ENCODE data around the gene SELPLG.

The SELPLG gene

GRCh38 chr12:108649126-108649525 lies 15.4 kb upstream of the SELPLG start:
- no peak overlapping the region for H3K27ac ChIP-seq (replicated peaks)
- DNase-seq (ENCODE audit: low read depth in 1 of 2, low spot score in 1 of 2) = no peak
- TF ChIP-seq SPI1 (IDR thresholded peaks at IDR 0.05; ENCODE audit: borderline replicate concordance, low read depth) = no peak
- TF ChIP-seq CTCF (IDR thresholded peaks at IDR 0.05; ENCODE audit: insufficient read depth, low read length) = no peak
- TF ChIP-seq REST (IDR thresholded peaks at IDR 0.05; ENCODE audit: insufficient replicate concordance, low read depth) = no peak
- TF ChIP-seq POLR2AphosphoS5 (IDR thresholded peaks at IDR 0.05; ENCODE audit: low read depth) = no peak
- TF ChIP-seq GABPA (IDR thresholded peaks at IDR 0.05; ENCODE audit: low read depth) = no peak
- no peak overlapping the region for H3K4me3 ChIP-seq (replicated peaks; ENCODE audit: insufficient read depth, low read length)
- no peaks in the 10 kb centered on the region for H3K27me3 ChIP-seq (ENCODE audit: insufficient read depth, poor library complexity, severe bottlenecking)

- no peak overlapping the region for H3K27ac ChIP-seq (replicated peaks)
- TF ChIP-seq SPI1 (IDR thresholded peaks at IDR 0.05; ENCODE audit: borderline replicate concordance, low read depth) = no peak
- no peak for DNase-seq (ENCODE audit: low read depth in 1 of 2, low spot score in 1 of 2)
- H3K4me3 ChIP-seq (replicated peaks; ENCODE audit: insufficient read depth, low read length) = no peak overlapping the region
- H3K27me3 ChIP-seq (ENCODE audit: insufficient read depth, poor library complexity, severe bottlenecking) = no peaks in the 10 kb centered on the region
These were observed 14.7 kb upstream of the SELPLG start for GRCh38 chr12:108648371-108648770.

GRCh38 chr12:108647585-108648287 lies 14.0 kb upstream of the SELPLG start:
- no peak for TF ChIP-seq SPI1 (IDR thresholded peaks at IDR 0.05; ENCODE audit: borderline replicate concordance, low read depth)
- no peak for TF ChIP-seq REST (IDR thresholded peaks at IDR 0.05; ENCODE audit: insufficient replicate concordance, low read depth)
- TF ChIP-seq POLR2AphosphoS5 (IDR thresholded peaks at IDR 0.05; ENCODE audit: low read depth) = no peak
- TF ChIP-seq GABPA (IDR thresholded peaks at IDR 0.05; ENCODE audit: low read depth) = no peak
- no peak for TF ChIP-seq CTCF (IDR thresholded peaks at IDR 0.05; ENCODE audit: insufficient read depth, low read length)

GRCh38 chr12:108646600-108647579 lies 13.2 kb upstream of the SELPLG start:
- Histone ChIP-seq H3K4me3 (replicated peaks; ENCODE audit: insufficient read depth, low read length) (no peak overlapping the region), H3K27me3 (ENCODE audit: insufficient read depth, poor library complexity, severe bottlenecking) (no peaks in the 10 kb centered on the region), H3K27ac (replicated peaks) (no peak overlapping the region; the same call in 1 of the 2 replicates)
- TF ChIP-seq CTCF (IDR thresholded peaks at IDR 0.05; ENCODE audit: insufficient read depth, low read length) (no peak), POLR2AphosphoS5 (IDR thresholded peaks at IDR 0.05; ENCODE audit: low read depth) (no peak), SPI1 (IDR thresholded peaks at IDR 0.05; ENCODE audit: borderline replicate concordance, low read depth) (no peak), GABPA (IDR thresholded peaks at IDR 0.05; ENCODE audit: low read depth) (no peak), REST (IDR thresholded peaks at IDR 0.05; ENCODE audit: insufficient replicate concordance, low read depth) (no peak)
- DNase-seq (ENCODE audit: low read depth in 1 of 2, low spot score in 1 of 2) = no peak

More at GRCh38 chr12:108647585-108648287, 14.0 kb upstream of the SELPLG start:
- no peak overlapping the region for H3K27ac ChIP-seq (replicated peaks)
- no peak for DNase-seq (ENCODE audit: low read depth in 1 of 2, low spot score in 1 of 2)
- no peak overlapping the region for H3K4me3 ChIP-seq (replicated peaks; ENCODE audit: insufficient read depth, low read length)
- H3K27me3 ChIP-seq (ENCODE audit: insufficient read depth, poor library complexity, severe bottlenecking) = no peaks in the 10 kb centered on the region
